ENCODE results near the gene MOB3B.
"Not testable (repeated sequence)": the region's sequence is repeated elsewhere in the genome, so short reads cannot be mapped to it uniquely, and the experiment has no call there.

Gene MOB3B

GRCh38 chr9:27448356-27448755 lies 81.3 kb downstream of the MOB3B start:
- DNase-seq (ENCODE audit: low read depth in 2 of 2), result not testable (repeated sequence)

- no peak for DNase-seq (ENCODE audit: low read depth in 2 of 2)
Observed at GRCh38 chr9:27447031-27447683, 82.5 kb downstream of the MOB3B start.

DNA sequence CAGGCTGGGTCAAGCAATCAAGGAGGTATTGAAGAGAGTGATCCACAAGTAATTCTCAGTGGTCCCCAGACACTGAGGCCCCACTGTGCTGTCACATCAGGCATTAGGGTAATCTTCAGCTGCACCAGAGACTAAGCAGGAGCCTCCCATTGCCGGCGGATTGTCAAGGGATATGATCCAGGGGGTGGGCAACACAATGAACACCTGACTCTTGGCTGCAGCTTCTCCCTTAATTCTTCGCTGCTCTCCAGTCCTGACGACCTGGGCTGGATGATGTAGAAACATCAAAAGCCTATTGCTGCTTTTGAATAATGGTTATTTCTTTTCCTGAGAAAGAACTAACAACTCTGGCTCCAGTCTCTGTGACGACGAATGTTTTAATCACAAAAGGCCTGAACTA lies 83.9 kb downstream of the MOB3B start:
- no peak for DNase-seq (ENCODE audit: low read depth in 2 of 2)

- no peak for DNase-seq (ENCODE audit: low read depth in 2 of 2)
Observed at GRCh38 chr9:27445057-27445595, 84.5 kb downstream of the MOB3B start.

DNA sequence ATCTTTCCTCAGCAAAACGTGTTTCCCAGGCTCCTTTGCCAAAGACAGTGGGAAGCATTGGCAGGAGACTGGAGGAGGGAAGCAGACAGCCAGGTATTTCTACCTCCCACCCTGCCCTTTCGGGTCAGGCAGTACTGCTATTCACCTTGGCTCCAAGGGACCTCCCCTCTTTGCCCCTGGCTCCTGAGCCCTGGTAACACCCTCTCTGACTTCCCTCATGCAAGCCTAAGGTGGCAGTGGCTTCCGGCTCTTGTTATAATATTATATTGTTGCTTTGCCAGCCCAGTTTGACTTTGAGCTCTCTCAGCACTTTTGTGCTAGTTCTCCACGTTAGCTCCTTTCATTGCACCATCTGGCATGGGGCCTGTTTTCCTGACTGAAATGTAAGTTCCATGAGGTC lies 87.2 kb downstream of the MOB3B start:
- no peak for DNase-seq (ENCODE audit: low read depth in 2 of 2)

DNA sequence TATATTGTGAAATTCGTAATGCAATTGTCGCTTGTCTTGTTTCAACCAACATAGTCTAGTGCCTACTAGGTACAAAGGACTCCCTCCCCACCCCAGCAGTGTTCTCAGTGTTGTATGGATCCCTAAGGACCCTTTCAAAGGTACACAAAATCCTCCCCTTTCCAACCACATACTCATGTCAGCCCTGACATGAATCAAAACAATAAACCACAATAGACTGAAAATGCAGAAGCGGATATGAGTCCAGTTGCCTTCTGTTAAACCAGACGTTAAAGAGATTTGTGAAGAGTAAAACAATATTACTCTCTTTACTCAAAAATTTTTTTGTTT lies 87.9 kb downstream of the MOB3B start:
- no peak for DNase-seq (ENCODE audit: low read depth in 2 of 2)

DNA sequence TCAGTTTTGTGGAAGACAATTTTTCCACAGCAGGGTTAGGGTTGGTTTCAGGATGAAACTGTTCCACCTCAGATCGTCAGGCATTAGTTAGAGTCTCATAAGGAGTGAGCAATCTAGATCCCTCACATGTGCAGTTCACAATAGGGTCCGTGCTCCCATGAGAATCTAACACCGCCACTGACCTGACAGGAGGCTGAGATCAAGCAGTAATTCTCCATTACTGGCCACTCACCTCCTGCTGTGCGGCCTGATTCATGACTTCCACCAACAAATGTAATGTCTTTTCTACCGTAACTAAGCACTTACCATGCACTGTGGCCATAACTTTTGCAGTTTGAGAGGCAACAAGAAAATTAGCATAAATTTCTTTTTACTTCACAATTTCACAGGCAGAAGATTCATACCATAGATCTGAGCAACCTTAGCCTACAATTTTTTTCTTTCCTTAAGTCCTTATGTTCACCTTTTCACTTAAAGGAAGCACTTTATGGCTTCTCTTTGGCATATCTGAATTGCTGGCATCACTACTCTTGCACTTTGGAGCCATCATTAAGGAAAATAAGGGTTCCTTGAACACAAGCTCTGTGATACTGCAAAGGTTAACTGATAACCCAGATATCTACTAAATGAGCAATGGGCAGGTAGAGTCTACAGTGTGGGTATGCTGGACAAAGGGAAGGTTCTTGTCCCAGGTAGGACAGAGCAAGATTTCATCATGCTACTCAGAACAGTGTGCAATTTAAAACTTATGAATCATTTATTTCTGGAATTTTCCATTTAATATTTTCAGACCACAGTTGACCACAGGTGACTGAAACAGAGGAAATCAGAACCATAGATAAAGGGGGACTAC lies 88.5 kb downstream of the MOB3B start:
- no peak for DNase-seq (ENCODE audit: low read depth in 2 of 2)

GRCh38 chr9:27438522-27438921 lies 91.1 kb downstream of the MOB3B start:
- no peak for DNase-seq (ENCODE audit: low read depth in 2 of 2)

DNA sequence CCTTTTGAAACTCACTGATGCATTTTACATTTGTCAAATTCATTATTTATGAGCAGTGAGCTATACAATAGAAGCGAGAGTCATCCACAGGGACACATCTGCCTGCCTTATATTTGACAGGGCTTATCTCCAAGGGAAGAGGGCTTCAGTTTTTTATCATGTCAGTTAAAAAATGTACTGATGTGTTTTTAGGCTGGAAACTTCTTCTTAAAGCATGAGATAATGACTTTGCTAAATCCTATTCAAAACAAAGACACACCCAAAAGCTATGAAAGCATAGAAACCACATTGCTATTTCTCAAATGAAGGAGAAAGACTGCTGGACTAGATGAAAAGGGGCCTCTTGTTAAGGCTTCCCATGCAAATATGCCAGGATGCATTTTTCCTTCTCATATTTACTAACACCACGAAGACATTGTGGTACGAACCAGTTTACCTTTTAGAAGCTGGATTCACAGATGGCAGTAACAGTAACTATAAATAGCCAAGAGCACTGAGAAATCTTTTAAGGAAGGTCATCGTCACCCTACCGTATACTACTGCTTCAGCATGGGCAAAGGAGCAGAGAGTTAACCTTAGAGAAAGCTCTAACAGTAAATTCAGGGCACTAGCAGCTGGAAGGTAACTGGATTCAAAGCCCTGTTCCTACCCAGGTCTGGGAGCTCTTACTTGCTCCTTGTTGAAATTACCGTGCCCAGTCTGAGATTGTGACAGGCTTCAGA lies 91.8 kb downstream of the MOB3B start:
- no peak for DNase-seq (ENCODE audit: low read depth in 2 of 2)

- DNase-seq (ENCODE audit: low read depth in 2 of 2), result no peak
Observed at GRCh38 chr9:27436234-27436633, 93.4 kb downstream of the MOB3B start.

DNA sequence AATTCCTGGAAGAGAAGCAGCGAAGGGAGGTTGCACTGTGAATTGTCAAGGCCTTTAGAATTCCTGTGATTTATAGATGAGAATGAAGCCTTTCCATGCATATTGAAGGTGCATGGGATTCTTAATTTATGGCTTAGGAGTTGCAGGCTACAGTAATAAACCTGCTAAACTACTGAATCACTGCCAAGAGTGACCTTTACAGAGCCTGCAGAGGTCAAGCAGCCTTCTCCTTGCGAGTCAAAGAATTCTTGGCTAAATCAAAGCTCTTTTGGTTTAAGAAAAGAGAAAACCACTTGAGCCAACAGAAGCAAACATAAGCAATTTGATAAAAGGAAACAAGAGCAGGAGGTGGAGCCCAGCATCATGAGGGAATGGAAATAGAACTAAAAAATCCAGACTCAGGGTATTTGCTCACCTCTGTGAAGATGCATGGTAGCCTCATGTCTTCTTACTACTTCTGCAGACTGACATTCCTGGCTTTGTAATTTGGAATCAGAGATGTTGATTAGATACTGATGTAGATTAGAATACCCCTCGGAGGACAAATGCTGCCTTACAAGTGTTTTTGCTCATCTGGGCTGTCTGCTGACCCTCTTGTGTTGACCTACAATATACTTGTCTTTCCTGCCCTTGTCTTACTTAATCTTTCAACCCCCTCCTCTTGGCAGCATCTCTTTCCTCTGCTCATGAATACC lies 95.8 kb downstream of the MOB3B start:
- no peak for DNase-seq (ENCODE audit: low read depth in 2 of 2)

- DNase-seq (ENCODE audit: low read depth in 2 of 2), result no peak
Observed at GRCh38 chr9:27432308-27432707, 97.3 kb downstream of the MOB3B start.

DNA sequence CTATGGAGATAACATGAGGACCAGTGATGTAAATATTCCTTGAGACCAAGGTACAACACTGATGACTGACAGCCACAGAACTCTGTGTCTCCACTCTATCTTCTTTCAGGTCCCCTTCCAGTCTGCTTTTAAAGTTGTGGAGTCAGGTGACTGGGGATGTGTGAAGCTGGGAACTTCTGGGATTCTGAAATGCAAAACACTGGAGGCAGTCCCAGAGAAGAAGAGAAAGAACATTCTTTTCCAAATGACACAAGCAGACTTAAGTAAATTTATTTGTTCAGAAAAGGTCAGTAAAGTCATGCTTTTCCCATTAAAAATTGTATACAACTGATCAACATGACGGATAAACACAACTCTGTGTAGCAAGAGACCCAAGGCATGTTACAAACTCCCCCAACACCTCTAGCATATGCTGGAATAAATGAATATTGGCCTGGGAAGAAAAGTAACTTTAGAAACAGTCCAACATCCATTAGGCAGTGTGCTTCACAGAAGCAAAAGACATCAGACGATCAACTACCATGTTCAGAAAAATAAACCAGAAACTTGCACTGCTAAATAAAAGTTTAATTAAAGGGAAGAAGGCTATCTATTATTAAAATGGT lies 98.0 kb downstream of the MOB3B start:
- no peak for DNase-seq (ENCODE audit: low read depth in 2 of 2)

DNA sequence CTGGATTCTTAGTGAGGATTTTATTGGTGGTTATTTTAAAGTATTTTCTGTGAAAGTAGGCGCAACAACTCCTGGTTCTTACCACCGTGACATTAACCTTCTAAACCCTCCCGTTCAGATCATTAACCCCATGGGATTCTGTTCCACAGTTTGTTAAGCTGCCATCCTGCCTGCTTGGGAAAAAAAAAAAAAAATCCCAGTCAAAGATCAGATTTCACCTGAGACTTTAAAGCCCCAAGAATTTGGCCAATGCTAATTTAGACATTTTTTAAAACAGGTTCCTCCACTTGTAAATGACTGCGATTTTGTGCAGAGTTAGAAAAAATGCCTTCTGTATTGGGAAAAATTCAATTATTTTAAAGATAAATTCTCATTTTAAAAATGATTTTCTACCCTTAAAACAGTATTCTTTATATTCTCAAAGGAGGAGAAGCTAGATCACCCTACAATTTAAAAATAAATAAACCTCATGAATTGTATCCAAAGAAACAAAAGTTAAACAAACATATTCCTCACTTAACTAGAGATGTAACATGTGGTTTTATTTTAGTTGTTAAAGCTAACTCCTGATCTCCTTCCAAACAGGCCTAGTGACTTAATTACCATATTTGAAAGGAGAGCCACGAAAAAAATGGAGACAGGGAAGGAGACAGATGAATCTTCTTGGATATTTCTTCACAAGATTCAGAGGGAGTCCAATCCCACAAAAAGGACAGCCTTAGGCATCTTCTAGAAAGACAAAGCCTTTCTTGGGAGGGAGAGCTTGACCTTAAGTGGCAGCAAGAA lies 98.7 kb downstream of the MOB3B start:
- DNase-seq (ENCODE audit: low read depth in 2 of 2), result no peak

GRCh38 chr9:27429917-27430316 lies 99.7 kb downstream of the MOB3B start:
- DNase-seq (ENCODE audit: low read depth in 2 of 2), result no peak

- no peak for DNase-seq (ENCODE audit: low read depth in 2 of 2)
Observed at GRCh38 chr9:27429436-27429835, 100.2 kb downstream of the MOB3B start.

GRCh38 chr9:27428551-27428950 lies 101.1 kb downstream of the MOB3B start:
- no peak for DNase-seq (ENCODE audit: low read depth in 2 of 2)

DNA sequence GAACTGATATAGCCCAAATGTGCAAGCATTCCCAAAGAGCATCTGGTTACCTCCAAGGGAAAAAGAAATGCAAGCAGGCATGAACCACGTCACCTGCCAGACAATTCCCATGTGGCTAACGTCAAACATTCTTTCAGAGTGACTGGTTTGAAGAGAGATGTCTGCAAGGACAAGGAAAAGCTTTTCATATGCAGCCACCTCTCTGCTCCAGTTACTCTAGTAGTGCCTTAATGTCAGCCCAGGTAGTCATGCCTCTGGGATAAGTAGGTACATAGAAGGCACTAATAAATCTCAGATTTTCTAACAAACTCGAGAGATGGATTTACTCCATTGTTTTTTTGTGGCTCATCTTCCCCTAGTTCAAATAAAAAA lies 102.4 kb downstream of the MOB3B start:
- no peak for DNase-seq (ENCODE audit: low read depth in 2 of 2)

DNA sequence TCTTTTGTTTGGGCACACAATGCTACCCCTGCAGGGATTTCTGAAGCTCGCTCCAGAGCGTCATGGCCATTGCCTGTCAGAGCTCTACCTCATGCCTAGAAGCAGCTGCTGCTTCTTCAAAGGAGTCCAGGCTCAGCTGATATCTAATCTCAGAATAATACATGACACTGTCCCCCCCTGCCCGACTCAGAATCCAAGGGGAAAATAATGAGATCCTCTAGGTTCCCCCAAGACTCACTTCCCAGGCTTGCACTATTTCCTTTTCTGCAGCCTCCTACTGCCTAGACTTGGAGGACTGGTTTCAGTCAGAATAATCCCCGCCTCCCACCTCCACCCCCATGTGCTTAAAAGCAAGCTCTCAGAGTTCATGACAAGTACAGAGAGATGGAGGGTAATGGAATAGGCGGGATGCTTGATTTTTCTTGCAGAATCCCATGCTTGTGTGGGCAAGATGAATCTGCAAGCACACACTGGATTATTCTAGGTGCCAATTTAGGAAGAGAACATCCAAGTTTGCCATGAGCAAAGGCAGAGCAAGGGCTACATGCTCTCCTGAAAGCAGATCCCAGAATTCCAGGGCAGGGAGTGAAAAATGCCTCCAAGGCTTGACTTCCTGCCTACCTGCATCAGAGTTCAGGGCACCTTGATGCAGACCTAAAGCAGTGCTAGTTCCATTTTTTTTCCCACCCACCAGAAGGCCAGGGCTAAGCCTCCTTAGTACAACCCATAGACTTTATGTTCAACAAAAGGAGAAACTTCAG lies 102.9 kb downstream of the MOB3B start:
- DNase-seq (ENCODE audit: low read depth in 2 of 2), result no peak
